ENCODE data around the gene FCER2.

FCER2 gene

GRCh38 chr19:7676376-7676775 lies 25.6 kb downstream of the FCER2 start:
- no peak for TF ChIP-seq REST (IDR thresholded peaks at IDR 0.05; ENCODE audit: insufficient read depth in 1 of 2, low read depth in 2 of 2, low read length in 2 of 2)
- TF ChIP-seq FOXP2 (optimal IDR thresholded peaks at IDR 0.05; ENCODE audit: borderline replicate concordance, extremely low read depth, extremely low read length, insufficient read depth): no peak
- TF ChIP-seq TAF1 (IDR thresholded peaks at IDR 0.05; ENCODE audit: borderline replicate concordance, insufficient read depth, low read length): no peak

GRCh38 chr19:7674010-7675005 lies 27.6 kb downstream of the FCER2 start:
- no peak for TF ChIP-seq TAF1 (IDR thresholded peaks at IDR 0.05; ENCODE audit: borderline replicate concordance, insufficient read depth, low read length)
- TF ChIP-seq SIN3A (IDR thresholded peaks at IDR 0.05; ENCODE audit: borderline replicate concordance, insufficient read depth, low read length): no peak
- TF ChIP-seq REST (IDR thresholded peaks at IDR 0.05; ENCODE audit: insufficient read depth in 1 of 2, low read depth in 2 of 2, low read length in 2 of 2): no peak
- TF ChIP-seq FOXP2 (optimal IDR thresholded peaks at IDR 0.05; ENCODE audit: borderline replicate concordance, extremely low read depth, extremely low read length, insufficient read depth): no peak
- no peak for TF ChIP-seq POLR2AphosphoS5 (IDR thresholded peaks at IDR 0.05; ENCODE audit: low read depth, low read length)

- TF ChIP-seq FOXP2 (optimal IDR thresholded peaks at IDR 0.05; ENCODE audit: borderline replicate concordance, extremely low read depth, extremely low read length, insufficient read depth) (no peak), TAF1 (IDR thresholded peaks at IDR 0.05; ENCODE audit: borderline replicate concordance, insufficient read depth, low read length) (no peak), POLR2AphosphoS5 (IDR thresholded peaks at IDR 0.05; ENCODE audit: low read depth, low read length) (no peak), REST (IDR thresholded peaks at IDR 0.05; ENCODE audit: insufficient read depth in 1 of 2, low read depth in 2 of 2, low read length in 2 of 2) (no peak), SIN3A (IDR thresholded peaks at IDR 0.05; ENCODE audit: borderline replicate concordance, insufficient read depth, low read length) (no peak)
Observed at GRCh38 chr19:7672522-7672921, 29.4 kb downstream of the FCER2 start.

GRCh38 chr19:7670790-7671189 lies 31.1 kb downstream of the FCER2 start:
- TF ChIP-seq TAF1 (IDR thresholded peaks at IDR 0.05; ENCODE audit: borderline replicate concordance, insufficient read depth, low read length) (no peak), REST (IDR thresholded peaks at IDR 0.05; ENCODE audit: insufficient read depth in 1 of 2, low read depth in 2 of 2, low read length in 2 of 2) (no peak), FOXP2 (optimal IDR thresholded peaks at IDR 0.05; ENCODE audit: borderline replicate concordance, extremely low read depth, extremely low read length, insufficient read depth) (no peak), POLR2AphosphoS5 (IDR thresholded peaks at IDR 0.05; ENCODE audit: low read depth, low read length) (no peak), SIN3A (IDR thresholded peaks at IDR 0.05; ENCODE audit: borderline replicate concordance, insufficient read depth, low read length) (no peak)

All from PFSK-1 (cell line).